ENCODE measurements around the gene PRICKLE4.
A peak's percentile ranks its signal among the peaks of the same experiment; 100 is the strongest.

The PRICKLE4 gene

GRCh38 chr6:41785689-41786450, 5.3 kb downstream of the PRICKLE4 start:
- Histone ChIP-seq H3K4me2 (ENCODE audit: low read length) (peak overlapping the region; percentile 89), H3K4me3 (ENCODE audit: low read length) (peak overlapping the region; percentile 98), H4K20me1 (ENCODE audit: insufficient read depth, low read length) (no peaks in the 10 kb centered on the region), H3K36me3 (replicated peaks; ENCODE audit: low read depth, low read length) (peaks cover 21% of the 10 kb centered on the region), H3K9me3 (ENCODE audit: insufficient read depth, low read length) (no peaks in the 10 kb centered on the region), H3K9ac (ENCODE audit: low read length) (peak overlapping the region; percentile 85), H3K27me3 (ENCODE audit: low read depth, low read length) (peaks cover 6% of the 10 kb centered on the region; the same call in 1 of the 2 replicates), H3K27ac (ENCODE audit: low read length) (peak overlapping the region; percentile 36), H2AFZ (ENCODE audit: low read depth, low read length) (peak overlapping the region; percentile 39), H3K79me2 (ENCODE audit: low read length) (peaks cover 29% of the 10 kb centered on the region), H3K4me1 (ENCODE audit: low read length) (peaks cover 34% of the 10 kb centered on the region)
- TF ChIP-seq CTCF (IDR thresholded peaks at IDR 0.05; ENCODE audit: low read depth, low read length) (no peak), EZH2phosphoT487 (IDR thresholded peaks at IDR 0.05; ENCODE audit: low read depth) (no peak)

GRCh38 chr6:41786451-41787218, 6.1 kb downstream of the PRICKLE4 start:
- Histone ChIP-seq H3K9ac (ENCODE audit: low read length) (peak overlapping the region; percentile 85), H3K4me3 (ENCODE audit: low read length) (peak overlapping the region; percentile 98), H3K36me3 (replicated peaks; ENCODE audit: low read depth, low read length) (peaks cover 26% of the 10 kb centered on the region), H3K27ac (ENCODE audit: low read length) (peak overlapping the region; percentile 85), H3K4me1 (ENCODE audit: low read length) (peaks cover 27% of the 10 kb centered on the region), H3K4me2 (ENCODE audit: low read length) (peak overlapping the region; percentile 89), H4K20me1 (ENCODE audit: insufficient read depth, low read length) (no peaks in the 10 kb centered on the region), H3K9me3 (ENCODE audit: insufficient read depth, low read length) (no peaks in the 10 kb centered on the region), H2AFZ (ENCODE audit: low read depth, low read length) (peak overlapping the region; percentile 68; the same call in 1 of the 2 replicates), H3K27me3 (ENCODE audit: low read depth, low read length) (no peaks in the 10 kb centered on the region), H3K79me2 (ENCODE audit: low read length) (peaks cover 29% of the 10 kb centered on the region)
- TF ChIP-seq EZH2phosphoT487 (IDR thresholded peaks at IDR 0.05; ENCODE audit: low read depth) (no peak), CTCF (IDR thresholded peaks at IDR 0.05; ENCODE audit: low read depth, low read length) (peak; percentile 76)

- Histone ChIP-seq H3K36me3 (replicated peaks; ENCODE audit: low read depth, low read length) (peaks cover 32% of the 10 kb centered on the region), H3K9me3 (ENCODE audit: insufficient read depth, low read length) (no peaks in the 10 kb centered on the region), H2AFZ (ENCODE audit: low read depth, low read length) (peak within 1 kb of the TSS; percentile 74)
Observed at GRCh38 chr6:41787219-41787917, 6.8 kb downstream of the PRICKLE4 start, which contains the start of gene TOMM6. TSS of gene TOMM6 (plus strand) at chr6:41787694. CDS start at chr6:41787698, 4 bp downstream.

More at GRCh38 chr6:41787219-41787917, 6.8 kb downstream of the PRICKLE4 start, which contains the start of gene TOMM6:
- TF ChIP-seq EZH2phosphoT487 (IDR thresholded peaks at IDR 0.05; ENCODE audit: low read depth) (no peak), CTCF (IDR thresholded peaks at IDR 0.05; ENCODE audit: low read depth, low read length) (peak; percentile 84)
- Histone ChIP-seq H3K27me3 (ENCODE audit: low read depth, low read length) (no peaks in the 10 kb centered on the region), H3K79me2 (ENCODE audit: low read length) (peaks cover 29% of the 10 kb centered on the region), H3K4me3 (ENCODE audit: low read length) (peak within 1 kb of the TSS; percentile 98), H3K4me1 (ENCODE audit: low read length) (peaks cover 24% of the 10 kb centered on the region), H3K4me2 (ENCODE audit: low read length) (peak within 1 kb of the TSS; percentile 89), H3K9ac (ENCODE audit: low read length) (peak within 1 kb of the TSS; percentile 99), H4K20me1 (ENCODE audit: insufficient read depth, low read length) (no peaks in the 10 kb centered on the region), H3K27ac (ENCODE audit: low read length) (peak within 1 kb of the TSS; percentile 85)

Measured in OCI-LY3 (cell line).